DMS79 treated with DMSO at 0.1 percent for 48 hours (cell line): ENCODE results near the gene DEFB131B.
"Not testable (repeated sequence)": the region's sequence is repeated elsewhere in the genome, so short reads cannot be mapped to it uniquely, and the experiment has no call there.

Experiments used
- DNase-seq: peaks from one replicate; lab custom pipeline; 2025; lab: John Stamatoyannopoulos, UW

DEFB131B gene

GRCh38 chr11:71911321-71911985, 33.2 kb downstream of the DEFB131B start:
- not testable (repeated sequence) for DNase-seq

- not testable (repeated sequence) for DNase-seq
Measured at GRCh38 chr11:71911986-71912340, 33.7 kb downstream of the DEFB131B start.

GRCh38 chr11:71913756-71914526, 35.7 kb downstream of the DEFB131B start:
- DNase-seq, result no peak

DNA sequence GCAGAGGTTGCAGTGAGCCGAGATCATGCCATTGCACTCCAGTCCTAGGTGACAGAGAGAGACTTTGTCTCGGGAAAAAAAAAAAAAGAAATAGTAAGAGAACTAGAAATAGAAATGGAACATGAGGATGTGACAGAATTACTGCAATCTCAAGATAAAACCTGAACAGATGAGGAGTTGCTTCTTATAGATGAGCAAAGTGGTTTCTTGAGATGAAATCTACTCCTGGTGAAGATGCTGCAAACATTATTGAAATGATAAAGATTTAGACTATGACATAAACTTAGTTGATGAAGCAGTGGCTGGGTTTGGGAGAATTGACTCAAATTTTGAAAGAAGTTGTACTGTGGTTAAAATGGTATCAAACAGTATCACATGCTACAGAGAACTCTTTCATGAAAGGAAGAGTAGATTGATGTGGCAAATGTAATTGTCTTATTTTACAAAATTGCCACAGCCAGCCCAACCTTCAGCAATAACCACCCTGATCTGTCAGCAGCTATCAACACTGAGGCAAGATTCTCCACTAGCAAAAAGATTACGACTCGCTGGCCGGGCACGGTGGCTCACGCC, 36.5 kb downstream of the DEFB131B start:
- DNase-seq, result no peak

- DNase-seq, result no peak
Measured at GRCh38 chr11:71917646-71918140, 39.4 kb downstream of the DEFB131B start.

GRCh38 chr11:71927820-71928736, 49.8 kb downstream of the DEFB131B start, which contains the start of gene XNDC1N:
XNDC1N (minus strand) TSS chr11:71928594; CDS start chr11:71923353, 5,241 bp downstream.
- DNase-seq, result peak; percentile 99

DNA sequence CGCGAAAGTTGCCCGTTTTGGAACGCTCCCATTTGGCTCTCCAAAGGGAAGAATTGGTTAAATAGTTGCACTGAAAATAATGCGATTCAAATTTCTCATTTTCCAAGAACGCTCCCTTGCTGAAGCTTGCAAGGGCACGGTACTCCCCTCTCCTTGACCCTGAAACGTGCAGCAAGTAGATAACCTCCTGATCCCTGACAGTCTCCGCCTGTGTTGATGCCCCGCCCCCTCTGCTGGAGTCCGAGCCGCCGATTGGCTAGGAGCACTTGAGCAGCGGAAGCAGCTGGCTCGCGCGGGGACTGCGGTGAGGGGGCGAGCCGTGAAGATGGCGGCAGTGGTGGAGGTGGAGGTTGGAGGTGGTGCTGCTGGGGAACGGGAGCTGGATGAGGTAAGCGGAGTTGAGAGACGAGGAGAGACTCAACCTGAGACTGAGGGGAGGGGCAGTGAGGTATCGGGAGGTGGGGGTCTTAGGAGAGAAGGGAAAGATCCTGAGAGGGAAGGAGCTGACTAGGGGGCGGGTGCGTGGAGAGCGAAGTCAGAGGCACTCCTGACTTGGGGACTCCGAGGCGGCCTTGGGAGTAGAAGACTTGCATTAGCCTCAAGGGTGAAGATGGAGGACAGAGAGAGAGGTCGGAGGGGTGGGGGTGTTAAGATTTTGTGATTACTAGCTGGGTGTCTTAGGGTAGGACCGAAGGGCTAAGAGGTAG, 50.6 kb downstream of the DEFB131B start, which contains the start of gene RNF121:
Gene RNF121 (plus strand): TSS at position 310 of the 707 bp plus-strand sequence. CDS start 16 bp downstream, at position 326.
- DNase-seq, result peak; percentile 99

DNA sequence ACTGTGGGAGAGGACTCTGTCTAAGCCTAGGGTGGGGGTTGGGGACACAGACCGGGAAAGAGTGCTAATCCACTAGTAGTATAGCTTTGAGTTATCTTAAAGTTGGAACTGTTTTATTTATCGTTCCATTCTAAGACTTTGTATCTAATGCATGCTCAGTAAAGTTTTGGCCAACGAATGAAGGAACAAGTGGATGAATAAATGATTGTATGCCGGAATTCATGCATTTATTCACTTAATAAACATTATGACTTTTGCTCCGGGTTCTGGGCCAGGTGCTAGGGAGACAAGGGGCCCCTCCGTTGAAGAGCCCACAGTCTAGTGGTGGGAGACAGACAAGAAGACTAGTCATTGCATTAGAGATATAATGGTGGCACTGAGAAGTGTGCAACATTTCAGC, 51.2 kb downstream of the DEFB131B start:
- DNase-seq, result no peak

GRCh38 chr11:71930556-71931244, 52.4 kb downstream of the DEFB131B start:
- no peak for DNase-seq

DNA sequence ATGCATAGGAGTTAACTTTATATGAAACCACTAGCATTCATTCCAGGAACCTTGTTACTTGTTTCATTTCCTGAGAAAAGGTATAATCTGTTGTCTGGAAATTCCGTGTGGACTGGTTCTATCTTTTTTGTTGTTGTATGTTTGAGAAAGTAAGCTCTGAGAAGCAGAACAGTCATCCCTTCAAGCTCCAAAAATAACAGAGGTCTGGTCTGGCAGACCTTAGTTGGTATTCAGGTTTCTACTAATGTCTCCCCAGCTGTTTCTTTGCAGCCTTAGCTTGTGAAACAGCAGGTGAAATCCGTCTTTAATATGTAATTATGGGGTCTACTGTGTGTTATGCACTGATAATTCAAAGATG, 53.0 kb downstream of the DEFB131B start:
- no peak for DNase-seq

DNA sequence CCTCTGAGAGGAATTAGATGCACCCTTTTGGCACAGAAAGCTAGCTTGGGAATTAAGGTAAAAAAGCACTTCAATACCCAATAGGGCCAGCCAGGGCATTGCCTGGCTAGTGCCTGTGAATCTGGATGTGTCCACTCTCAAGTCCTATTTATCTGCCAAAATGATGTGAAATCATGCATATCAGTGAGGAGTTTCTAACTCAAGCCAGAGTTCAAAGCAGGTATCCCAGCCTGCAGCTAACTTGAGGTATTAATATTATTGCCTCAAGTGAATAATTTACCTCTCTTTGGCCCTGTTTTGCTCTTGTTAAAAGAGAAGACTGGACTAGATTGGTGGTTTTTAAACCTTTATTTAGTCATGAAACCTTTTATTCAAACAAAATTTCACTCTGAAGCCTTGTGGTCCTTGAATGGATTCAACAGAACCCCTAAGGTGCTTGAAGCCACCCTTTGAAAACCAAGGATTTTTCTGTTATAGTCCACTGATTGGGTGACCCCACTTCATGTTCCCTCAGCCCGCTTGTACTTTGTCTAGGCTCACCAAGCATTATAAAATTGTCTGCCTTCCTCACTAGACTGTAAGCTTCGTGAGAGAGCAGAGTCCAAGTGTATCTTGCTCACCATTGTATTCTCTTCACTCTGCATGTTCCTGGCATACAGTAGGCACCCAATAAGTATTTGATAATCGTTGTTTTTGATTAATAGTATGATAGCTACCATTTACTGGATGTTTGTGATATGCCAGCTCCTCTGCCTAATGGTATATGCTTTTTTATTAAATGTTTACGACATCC, 55.1 kb downstream of the DEFB131B start:
- no peak for DNase-seq
